Heart left ventricle (tissue), 13 donors: ENCODE data around the gene PANK1.

Source experiments
- CTCF ChIP-seq, 12 donors: fragments of 200-600 bp; sonication (generic) in 4 of 12; IDR thresholded peaks; one replicate each; pipeline versions ENCODE4 v1.5.0 to v1.8.0; 2018 to 2022; ENCODE audit warnings: antibody characterized with exemption in 12 of 12, mild to moderate bottlenecking in 5 of 12
- POLR2A ChIP-seq, 2 donors: fragments of 450-650 bp; IDR thresholded peaks; one replicate each; pipeline ENCODE4 v1.6.1; 2017; ENCODE audit warnings: antibody characterized with exemption in 2 of 2, mild to moderate bottlenecking in 2 of 2, moderate library complexity in 2 of 2
- donor health status: ischemic (EF 13 %, LVEDD 7.1; RV severe dilation, severe dysfunction).
- donor health status: DM: no; HTN: yes; CAD: no.
- donor health status: DM: no; HTN: no; CAD: no.
- donor health status: ischemic (EF 25% LVEDD 6.9; RV normal size, moderate dysfunction).
- donor health status: ischemic (EF 25% LVEDD 5.7; RV mildly dilated, moderate dysfunction).
- donor health status: ischemic (EF 35%, LVEDD 5.7; RV mildly dilated, moderate dysfunction).
- donor health status: nonischemic (EF 11% LVEDD 7.7; RV severe dilation, severe dysfunction).
- donor health status: DM: yes; HTN: yes; CAD: no.
- donor health status: PGD.
- donor health status: ischemic (EF 29% LVEDD 5.4; RV normal size, mild dysfunction).
- donor health status: nonischemic (EF 23%, LVEDD 6.1; RV moderate dilation, normal function).

- TF ChIP-seq POLR2A (IDR thresholded peaks at IDR 0.05) (no peak), CTCF (IDR thresholded peaks at IDR 0.05) (no peak)
Observed at GRCh38 chr10:89625041-89625765, 19.8 kb downstream of the PANK1 start.
